Mesenchymal stem cell (in vitro differentiated cells and primary cell): ENCODE data around the gene TAPT1.
A peak's percentile ranks its signal among the peaks of the same experiment; 100 is the strongest.

ENCODE experiments used
- DNase-seq: peaks from one replicate; pipeline ENCODE4 v3.0.0-alpha.2; 2013
- H2AFZ ChIP-seq: one replicate; pipeline ENCODE4 v1.6.1; 2013; ENCODE audit warnings: low read depth, mild to moderate bottlenecking, control low read depth, inconsistent platforms, low read length, moderate library complexity
- H2AK5ac ChIP-seq: 2 replicates; pipeline ENCODE4 v1.6.1; 2013; ENCODE audit warnings: low read length, moderate library complexity, mild to moderate bottlenecking, inconsistent platforms; ENCODE audit not compliant: severe bottlenecking
- H2BK120ac ChIP-seq: one replicate; pipeline ENCODE4 v1.6.1; 2013; ENCODE audit warnings: low read depth, mild to moderate bottlenecking, inconsistent platforms, low read length, moderate library complexity
- H2BK12ac ChIP-seq, 2 experiments: one replicate each; pipeline ENCODE4 v1.6.1; 2013; ENCODE audit warnings: inconsistent platforms in 2 of 2, low read length in 2 of 2, mild to moderate bottlenecking in 2 of 2, moderate library complexity in 2 of 2, control low read depth in 1 of 2
- H2BK15ac ChIP-seq: one replicate; pipeline ENCODE4 v1.6.1; 2013; ENCODE audit warnings: mild to moderate bottlenecking, low read depth, inconsistent platforms; ENCODE audit not compliant: poor library complexity, severe bottlenecking
- H2BK5ac ChIP-seq: 2 replicates; pipeline ENCODE4 v1.6.1; 2013; ENCODE audit warnings: low read depth, mild to moderate bottlenecking, low read length, control low read depth, inconsistent platforms; ENCODE audit not compliant: poor library complexity, severe bottlenecking
- H3K14ac ChIP-seq, 2 experiments: one replicate each; pipeline ENCODE4 v1.6.1; 2013; ENCODE audit warnings: inconsistent platforms in 2 of 2, low read length in 2 of 2, control low read depth in 1 of 2, mild to moderate bottlenecking in 1 of 2, moderate library complexity in 1 of 2
- H3K18ac ChIP-seq, 2 experiments: one replicate each; pipeline ENCODE4 v1.6.1; 2013; ENCODE audit warnings: inconsistent platforms in 2 of 2, low read length in 2 of 2, control low read depth in 1 of 2, low read depth in 1 of 2, mild to moderate bottlenecking in 1 of 2
- H3K23ac ChIP-seq, 2 experiments: one replicate each; pipeline ENCODE4 v1.6.1; 2013; ENCODE audit warnings: inconsistent platforms in 2 of 2, low read length in 2 of 2, mild to moderate bottlenecking in 2 of 2, moderate library complexity in 2 of 2, control low read depth in 1 of 2
- H3K27ac ChIP-seq: 2 replicates; pipeline ENCODE4 v1.5.1; 2013; ENCODE audit warnings: mild to moderate bottlenecking, moderate library complexity, low read length, control low read depth, inconsistent platforms; ENCODE audit not compliant: poor library complexity, severe bottlenecking
- H3K27me3 ChIP-seq, 2 experiments: 2 replicates each; pipeline versions ENCODE4 v1.6.1 to v1.7.0; 2013; ENCODE audit warnings: low read length in 2 of 2, mild to moderate bottlenecking in 2 of 2, moderate library complexity in 2 of 2, control low read depth in 1 of 2, inconsistent platforms in 1 of 2; ENCODE audit not compliant: control insufficient read depth in 1 of 2, insufficient read depth in 1 of 2
- H3K36me3 ChIP-seq, 2 experiments: 2 replicates each; pipeline versions ENCODE4 v1.6.1 to v1.7.0; 2013; ENCODE audit warnings: low read length in 2 of 2, control low read depth in 1 of 2, inconsistent platforms in 1 of 2, low read depth in 1 of 2, mild to moderate bottlenecking in 1 of 2; ENCODE audit not compliant: insufficient read depth in 2 of 2, control insufficient read depth in 1 of 2
- H3K4ac ChIP-seq, 2 experiments: one replicate each; pipeline ENCODE4 v1.6.1; 2013; ENCODE audit warnings: inconsistent platforms in 2 of 2, low read length in 2 of 2, mild to moderate bottlenecking in 2 of 2, moderate library complexity in 2 of 2, control low read depth in 1 of 2, low read depth in 1 of 2
- H3K4me1 ChIP-seq: 2 replicates; pipeline ENCODE4 v1.6.1; 2013; ENCODE audit warnings: low read depth, low read length, control low read depth; ENCODE audit not compliant: control insufficient read depth, insufficient read depth
- H3K4me2 ChIP-seq: 2 replicates; pipeline ENCODE4 v1.6.1; 2013; ENCODE audit warnings: low read length, mild to moderate bottlenecking, inconsistent platforms; ENCODE audit not compliant: poor library complexity, severe bottlenecking
- H3K4me3 ChIP-seq, 2 experiments: 2 replicates each; pipeline versions ENCODE4 v1.5.1 to v1.7.0; 2013; ENCODE audit warnings: low read length in 2 of 2, mild to moderate bottlenecking in 2 of 2, control low read depth in 1 of 2, low read depth in 1 of 2; ENCODE audit not compliant: insufficient read depth in 1 of 2
- H3K79me1 ChIP-seq: replicated peaks from 2 replicates; pipeline ENCODE4 v1.6.1; 2013; ENCODE audit warnings: mild to moderate bottlenecking, control low read depth, low read length, inconsistent platforms; ENCODE audit not compliant: poor library complexity, severe bottlenecking
- H3K9ac ChIP-seq: 2 replicates; pipeline ENCODE4 v1.7.0; 2013; ENCODE audit warnings: mild to moderate bottlenecking, low read length, moderate library complexity
- H3K9me3 ChIP-seq: 2 replicates; pipeline ENCODE4 v1.7.0; 2013; ENCODE audit warnings: mild to moderate bottlenecking, low read length; ENCODE audit not compliant: control insufficient read depth
- H4K8ac ChIP-seq: one replicate; pipeline ENCODE4 v1.6.1; 2013; ENCODE audit warnings: inconsistent platforms, mild to moderate bottlenecking, low read length, moderate library complexity
- H4K91ac ChIP-seq: one replicate; pipeline ENCODE4 v1.6.1; 2013; ENCODE audit warnings: mild to moderate bottlenecking, low read length, inconsistent platforms
- WGBS: methylation state at CpG from one replicate; pipeline ENCODE4 v1.1.7; 2013; ENCODE audit warnings: mixed read lengths; 5-methylcytosine and 5-hydroxymethylcytosine counted together

TAPT1 gene

GRCh38 chr4:16239086-16239485, 12.8 kb upstream of the TAPT1 start:
- Histone ChIP-seq H3K4me2 (no peak overlapping the region), H3K4ac (no peak overlapping the region), H2AFZ (no peak overlapping the region), H4K8ac (no peak overlapping the region), H3K9ac (no peak overlapping the region), H3K9me3 (no peaks in the 10 kb centered on the region), H3K14ac (no peak overlapping the region), H2BK5ac (no peak overlapping the region), H3K79me1 (peaks cover 5% of the 10 kb centered on the region), H2AK5ac (no peak overlapping the region), H2BK12ac (no peak overlapping the region), H4K91ac (no peak overlapping the region), H3K4me1 (no peaks in the 10 kb centered on the region), H3K4me3 (peak overlapping the region in 1 of 2 experiments; percentile 36), H2BK15ac (no peak overlapping the region), H3K23ac (no peak overlapping the region), H3K36me3 (peaks cover 0 to 6% of the 10 kb centered on the region in 2 experiments), H3K27me3 (no peaks in the 10 kb centered on the region), H2BK120ac (no peak overlapping the region), H3K27ac (no peak overlapping the region), H3K18ac (no peak overlapping the region)
- 77% methylated on average over 1 of the region's 3 CpGs for WGBS
- DNase-seq = no peak

- Histone ChIP-seq H4K8ac (no peak overlapping the region), H3K18ac (no peak overlapping the region), H2BK12ac (no peak overlapping the region), H2AFZ (no peak overlapping the region), H3K4me3 (no peak overlapping the region), H3K36me3 (peaks cover 0 to 6% of the 10 kb centered on the region in 2 experiments), H3K23ac (no peak overlapping the region), H3K4ac (no peak overlapping the region), H2AK5ac (no peak overlapping the region), H2BK120ac (no peak overlapping the region), H4K91ac (no peak overlapping the region), H3K14ac (no peak overlapping the region), H3K79me1 (peaks cover 5% of the 10 kb centered on the region), H3K9me3 (no peaks in the 10 kb centered on the region), H3K4me1 (no peaks in the 10 kb centered on the region), H3K27me3 (no peaks in the 10 kb centered on the region), H2BK5ac (no peak overlapping the region), H3K27ac (no peak overlapping the region), H3K9ac (no peak overlapping the region), H2BK15ac (no peak overlapping the region), H3K4me2 (no peak overlapping the region)
- no peak for DNase-seq
- WGBS = 75% methylated on average over 3 of the region's 3 CpGs
These were observed 12.1 kb upstream of the TAPT1 start for GRCh38 chr4:16238327-16238726.

GRCh38 chr4:16237715-16238114, 11.4 kb upstream of the TAPT1 start:
- Histone ChIP-seq H3K23ac (no peak overlapping the region), H3K79me1 (peaks cover 5% of the 10 kb centered on the region), H3K9me3 (no peaks in the 10 kb centered on the region), H3K14ac (no peak overlapping the region), H4K8ac (no peak overlapping the region), H3K36me3 (peaks cover 0 to 4% of the 10 kb centered on the region in 2 experiments), H3K18ac (no peak overlapping the region), H4K91ac (no peak overlapping the region), H3K4me2 (no peak overlapping the region), H3K27me3 (no peaks in the 10 kb centered on the region), H2BK15ac (no peak overlapping the region), H2AK5ac (no peak overlapping the region), H2AFZ (no peak overlapping the region), H3K9ac (no peak overlapping the region), H2BK12ac (no peak overlapping the region), H3K4me1 (no peaks in the 10 kb centered on the region), H2BK120ac (no peak overlapping the region), H3K27ac (no peak overlapping the region), H3K4ac (no peak overlapping the region), H2BK5ac (no peak overlapping the region), H3K4me3 (no peak overlapping the region)
- WGBS = 97% methylated on average over 7 of the region's 7 CpGs
- DNase-seq = no peak

GRCh38 chr4:16236402-16237023, 10.2 kb upstream of the TAPT1 start:
- Histone ChIP-seq H2BK15ac (no peak overlapping the region), H4K91ac (no peak overlapping the region), H3K9ac (no peak overlapping the region), H3K36me3 (no peaks in the 10 kb centered on the region), H3K23ac (no peak overlapping the region), H2BK5ac (no peak overlapping the region), H3K4me2 (no peak overlapping the region), H3K4me1 (no peaks in the 10 kb centered on the region), H3K79me1 (peaks cover 5% of the 10 kb centered on the region), H3K14ac (no peak overlapping the region), H2BK12ac (no peak overlapping the region), H4K8ac (no peak overlapping the region), H3K18ac (no peak overlapping the region), H3K27ac (no peak overlapping the region), H2AFZ (no peak overlapping the region), H3K4me3 (no peak overlapping the region), H2BK120ac (no peak overlapping the region), H3K4ac (no peak overlapping the region), H2AK5ac (no peak overlapping the region), H3K9me3 (no peaks in the 10 kb centered on the region), H3K27me3 (no peaks in the 10 kb centered on the region)
- 91% methylated on average over 4 of the region's 5 CpGs for WGBS
- DNase-seq = no peak
